PC-9 (cell line): Measurements from ENCODE around the gene CPA3. TPM values are rescaled to one million over a fixed set of nuclear protein-coding genes. Genes with fewer than 3 reads are reported as not detected.

Experiments
- BruUV-seq: library from RNA; stranded (reverse); fragments of 400-500 nt; replicated peaks from 2 replicates; lab custom pipeline; 2021; lab: Mats Ljungman, UMichigan
- CTCF ChIA-PET: fragments of 300-600 bp; sonication (Branson Sonifier 250); formaldehyde crosslinking; loops from one replicate; lab custom pipeline; 2022; ENCODE audit warnings: antibody characterized with exemption; lab: Charles Lee
- POLR2A ChIA-PET: fragments of 300-600 bp; sonication (Branson Sonifier 250); formaldehyde crosslinking; loops from one replicate; lab custom pipeline; 2022; ENCODE audit warnings: antibody characterized with exemption; ENCODE audit not compliant: unreplicated experiment; lab: Charles Lee
- DNase-seq, 2 experiments: peaks; one replicate each; pipeline versions ENCODE4 v3.0.0 to v3.0.0-alpha.2; 2015 to 2022; ENCODE audit warnings: mixed read lengths in 1 of 2
- H2AFZ ChIP-seq: fragments of 200-600 bp; sonication (generic); 2 replicates; pipeline ENCODE4 v1.8.1; 2017; ENCODE audit warnings: antibody characterized with exemption
- H3F3A ChIP-seq: fragments of 200-600 bp; sonication (generic); 2 replicates; pipeline ENCODE4 v1.8.1; 2017; ENCODE audit warnings: antibody characterized with exemption, mild to moderate bottlenecking, low read depth; ENCODE audit not compliant: insufficient read depth
- H3K27ac ChIP-seq: fragments of 200-600 bp; sonication (generic); 2 replicates; pipeline ENCODE4 v1.6.1; 2016; ENCODE audit warnings: mixed run types
- H3K27me3 ChIP-seq: fragments of 200-600 bp; sonication (generic); 2 replicates; pipeline ENCODE4 v1.6.1; 2016; ENCODE audit warnings: low read depth, mixed run types; ENCODE audit not compliant: insufficient read depth
- H3K36me3 ChIP-seq: fragments of 200-600 bp; sonication (generic); 2 replicates; pipeline ENCODE4 v1.6.1; 2016; ENCODE audit warnings: low read depth, mixed run types
- H3K4me1 ChIP-seq: fragments of 200-600 bp; sonication (generic); replicated peaks from 2 replicates; pipeline ENCODE4 v1.6.1; 2016; ENCODE audit warnings: mixed run types; ENCODE audit not compliant: insufficient read depth
- H3K4me2 ChIP-seq: fragments of 200-600 bp; sonication (generic); 2 replicates; pipeline ENCODE4 v1.6.1; 2017; ENCODE audit warnings: mixed run types
- H3K4me3 ChIP-seq: fragments of 200-600 bp; sonication (generic); 2 replicates; pipeline ENCODE4 v1.6.1; 2016; ENCODE audit warnings: mixed run types
- H3K79me2 ChIP-seq: fragments of 200-600 bp; sonication (generic); 2 replicates; pipeline ENCODE4 v1.6.1; 2017; ENCODE audit warnings: low read depth, mixed run types
- H3K9me2 ChIP-seq: fragments of 200-600 bp; sonication (generic); 2 replicates; pipeline ENCODE4 v1.8.1; 2017; ENCODE audit warnings: mild to moderate bottlenecking; ENCODE audit not compliant: insufficient read depth
- H3K9me3 ChIP-seq: fragments of 200-600 bp; sonication (generic); 2 replicates; pipeline ENCODE4 v1.8.1; 2016; ENCODE audit warnings: low read depth; ENCODE audit not compliant: insufficient read depth
- H4K20me1 ChIP-seq: fragments of 200-600 bp; sonication (generic); 2 replicates; pipeline ENCODE4 v1.8.1; 2017; ENCODE audit not compliant: insufficient read depth
- CTCF ChIP-seq: fragments of 200-600 bp; sonication (generic); conservative IDR thresholded peaks from 2 replicates; pipeline ENCODE4 v1.6.1; 2017; ENCODE audit warnings: mixed run types, antibody characterized with exemption, mild to moderate bottlenecking, moderate library complexity
- EZH2 ChIP-seq: fragments of 200-600 bp; sonication (generic); IDR thresholded peaks from 2 replicates; pipeline ENCODE4 v1.8.0; 2017; ENCODE audit warnings: antibody characterized with exemption, low read depth
- intact Hi-C: fragments of 100-400 bp; cut with micrococcal nuclease; formaldehyde crosslinking; loops from one replicate; pipeline ENCODE4 v1.10.0; 2022; ENCODE audit not compliant: unreplicated experiment
- total RNA-seq: library from RNA; stranded (reverse); gene quantifications from 2 replicates; pipeline ENCODE4 v1.2.3, GENCODE V29; 2021

CPA3 gene
- total RNA-seq, 1 experiment from 2014 or later: not detected

DNA sequence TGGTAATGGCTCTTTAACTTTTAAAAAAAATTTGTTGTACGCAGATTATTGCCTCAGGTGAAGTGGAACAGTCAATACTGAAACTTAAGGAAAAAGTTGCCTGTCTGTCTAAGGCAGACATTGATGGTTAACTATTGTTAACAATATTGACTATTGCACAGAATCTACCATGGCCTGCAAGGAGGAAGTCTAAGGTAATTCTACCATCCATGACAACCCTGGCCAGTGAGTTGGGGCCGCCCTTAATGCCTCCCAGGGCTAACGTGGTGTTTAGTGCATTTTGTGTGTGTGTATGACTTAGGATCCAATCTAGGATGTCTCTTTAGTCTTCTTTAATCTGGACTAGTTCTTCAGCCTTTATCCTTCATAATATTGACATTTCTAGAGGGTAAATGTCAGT is 39.6 kb upstream of the CPA3 start:
- ChIA-PET POLR2A (no interaction called here), CTCF (no interaction called here)
- no peaks in the 10 kb centered on the region for H3F3A ChIP-seq
- no peaks in the 10 kb centered on the region for H3K27me3 ChIP-seq
- H3K9me2 ChIP-seq: no peaks in the 10 kb centered on the region
- intact Hi-C loops: no loop called here
- no peak for TF ChIP-seq EZH2
- TF ChIP-seq CTCF: no peak
- no TSS peak for BruUV-seq
- H3K27ac ChIP-seq: no peak overlapping the region
- no peak overlapping the region; the same call in 1 of the 2 replicates for H2AFZ ChIP-seq
- no peaks in the 10 kb centered on the region for H3K36me3 ChIP-seq
- no peaks in the 10 kb centered on the region for H3K4me1 ChIP-seq
- H3K79me2 ChIP-seq: no peaks in the 10 kb centered on the region
- no peak for DNase-seq
- H4K20me1 ChIP-seq: no peaks in the 10 kb centered on the region
- no peak overlapping the region for H3K4me2 ChIP-seq
- no peaks in the 10 kb centered on the region for H3K9me3 ChIP-seq
- H3K4me3 ChIP-seq: no peak overlapping the region

GRCh38 chr3:148827585-148827984 is 37.5 kb upstream of the CPA3 start, which contains the start of gene CPB1:
TSS of gene CPB1 (plus strand) at chr3:148827811. CDS start at chr3:148827824, 13 bp downstream.
- POLR2A ChIA-PET: no interaction called here
- no peaks in the 10 kb centered on the region for H3F3A ChIP-seq

DNA sequence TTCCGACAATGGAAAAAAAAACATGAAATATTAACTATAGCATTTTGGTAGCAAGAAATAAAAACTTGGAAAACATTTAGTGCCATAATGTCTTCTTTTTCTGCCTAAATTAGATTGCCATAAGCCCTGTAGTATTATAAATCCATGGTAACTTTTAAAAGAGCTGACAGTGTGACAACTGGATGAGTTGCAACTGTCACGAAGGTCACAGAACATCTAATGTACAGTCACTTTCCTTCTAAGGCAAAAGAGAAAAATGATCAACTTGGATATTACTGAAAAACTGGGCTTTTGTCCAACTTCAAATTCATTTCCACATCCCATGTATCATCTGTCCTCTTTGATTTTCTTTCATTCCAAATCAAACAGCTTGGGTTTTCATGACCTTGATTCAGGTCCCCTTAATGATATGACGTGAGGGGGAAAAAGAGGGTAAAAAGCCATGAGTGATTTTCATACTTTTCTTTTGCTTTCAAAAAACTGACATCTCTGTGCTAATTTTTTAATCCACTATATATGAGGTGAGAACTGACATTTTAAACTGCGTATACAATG is 36.9 kb upstream of the CPA3 start:
- no peaks in the 10 kb centered on the region for H3K9me2 ChIP-seq
- H3K4me2 ChIP-seq: no peak overlapping the region
- no peak for DNase-seq
- no peaks in the 10 kb centered on the region for H4K20me1 ChIP-seq
- TF ChIP-seq EZH2 (no peak), CTCF (no peak)
- H3K4me3 ChIP-seq: no peak overlapping the region
- CTCF ChIA-PET: no interaction called here
- BruUV-seq: no TSS peak
- no peaks in the 10 kb centered on the region for H3K4me1 ChIP-seq
- POLR2A ChIA-PET: no interaction called here
- no peaks in the 10 kb centered on the region for H3K27me3 ChIP-seq
- H3K36me3 ChIP-seq: no peaks in the 10 kb centered on the region
- H3K79me2 ChIP-seq: no peaks in the 10 kb centered on the region
- intact Hi-C loops: no loop called here
- H3K27ac ChIP-seq: no peak overlapping the region
- H3F3A ChIP-seq: no peaks in the 10 kb centered on the region
- no peak overlapping the region for H2AFZ ChIP-seq
- no peaks in the 10 kb centered on the region for H3K9me3 ChIP-seq

More at GRCh38 chr3:148827585-148827984, 37.5 kb upstream of the CPA3 start, which contains the start of gene CPB1:
- H3K9me2 ChIP-seq: no peaks in the 10 kb centered on the region
- H3K4me1 ChIP-seq: no peaks in the 10 kb centered on the region
- no peaks in the 10 kb centered on the region for H3K36me3 ChIP-seq
- H3K4me3 ChIP-seq: no peak within 1 kb of the TSS
- intact Hi-C loops: no loop called here
- H2AFZ ChIP-seq: no peak within 1 kb of the TSS
- H3K79me2 ChIP-seq: no peaks in the 10 kb centered on the region
- BruUV-seq: no TSS peak
- TF ChIP-seq EZH2 (no peak), CTCF (no peak)
- no peak within 1 kb of the TSS for H3K27ac ChIP-seq
- no peak for DNase-seq
- no peaks in the 10 kb centered on the region for H4K20me1 ChIP-seq
- CTCF ChIA-PET: no interaction called here
- no peaks in the 10 kb centered on the region for H3K27me3 ChIP-seq
- H3K9me3 ChIP-seq: no peaks in the 10 kb centered on the region
- H3K4me2 ChIP-seq: no peak within 1 kb of the TSS
